ENCODE results near the gene KCTD15. TPM values are rescaled to one million over a fixed set of nuclear protein-coding genes. Genes with fewer than 3 reads are reported as not detected.
A peak's percentile ranks its signal among the peaks of the same experiment; 100 is the strongest.

The KCTD15 gene
- total RNA-seq, 2 experiments from 2014 or later: 0.67 to 1.7 TPM

DNA sequence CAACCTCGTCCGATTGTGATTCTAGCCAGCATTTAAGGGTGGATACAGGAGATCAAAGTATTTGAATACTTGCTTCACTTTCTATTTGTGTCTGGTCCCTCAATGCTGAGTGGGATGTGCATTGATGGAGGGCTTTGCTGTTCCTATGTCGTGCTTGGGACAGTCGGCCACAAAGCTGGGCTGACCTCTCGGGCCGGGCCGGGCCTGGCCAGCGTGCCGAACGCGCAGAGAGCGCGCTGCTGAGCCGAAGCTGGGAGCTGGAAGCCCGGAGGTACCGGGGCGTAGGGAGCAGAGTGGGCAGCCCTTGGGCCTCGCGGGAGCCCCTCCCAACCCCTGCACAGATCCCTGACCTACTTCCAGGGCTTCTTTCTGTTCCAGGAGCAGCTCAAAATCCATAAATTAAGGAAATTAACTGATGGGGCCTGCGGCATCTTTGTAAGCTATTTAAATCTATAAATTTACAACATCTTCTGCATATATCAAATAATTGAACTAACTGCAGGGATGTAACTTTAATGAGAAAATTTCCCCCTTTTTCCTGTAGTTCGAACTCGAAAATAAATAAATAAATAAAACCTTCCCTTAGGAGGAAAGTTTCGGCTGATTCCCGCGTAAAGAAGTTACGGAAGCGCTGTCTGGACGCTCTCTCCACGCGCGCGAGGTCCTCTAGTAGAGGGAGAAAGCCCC lies 1.8 kb upstream of the KCTD15 start:
- H3K27ac Mint-ChIP-seq: no peak overlapping the region
- no peaks in the 10 kb centered on the region for H3K36me3 Mint-ChIP-seq
- peaks cover 46% of the 10 kb centered on the region for H3K27me3 Mint-ChIP-seq
- peaks cover 3% of the 10 kb centered on the region for H3K4me1 Mint-ChIP-seq
- H3K9me3 Mint-ChIP-seq (ENCODE audit: low read depth): no peaks in the 10 kb centered on the region
- no peak for DNase-seq
- H3K4me3 Mint-ChIP-seq: peak overlapping the region; percentile 48
- CTCF ChIA-PET: interaction anchor here (0.7 to 1.4 kb wide), 10 partner anchors 8 to 347 kb away, joined by 3 to 9 read pairs (median 4); no protein-coding TSS in a partner anchor
- ATAC-seq: no peak

DNA sequence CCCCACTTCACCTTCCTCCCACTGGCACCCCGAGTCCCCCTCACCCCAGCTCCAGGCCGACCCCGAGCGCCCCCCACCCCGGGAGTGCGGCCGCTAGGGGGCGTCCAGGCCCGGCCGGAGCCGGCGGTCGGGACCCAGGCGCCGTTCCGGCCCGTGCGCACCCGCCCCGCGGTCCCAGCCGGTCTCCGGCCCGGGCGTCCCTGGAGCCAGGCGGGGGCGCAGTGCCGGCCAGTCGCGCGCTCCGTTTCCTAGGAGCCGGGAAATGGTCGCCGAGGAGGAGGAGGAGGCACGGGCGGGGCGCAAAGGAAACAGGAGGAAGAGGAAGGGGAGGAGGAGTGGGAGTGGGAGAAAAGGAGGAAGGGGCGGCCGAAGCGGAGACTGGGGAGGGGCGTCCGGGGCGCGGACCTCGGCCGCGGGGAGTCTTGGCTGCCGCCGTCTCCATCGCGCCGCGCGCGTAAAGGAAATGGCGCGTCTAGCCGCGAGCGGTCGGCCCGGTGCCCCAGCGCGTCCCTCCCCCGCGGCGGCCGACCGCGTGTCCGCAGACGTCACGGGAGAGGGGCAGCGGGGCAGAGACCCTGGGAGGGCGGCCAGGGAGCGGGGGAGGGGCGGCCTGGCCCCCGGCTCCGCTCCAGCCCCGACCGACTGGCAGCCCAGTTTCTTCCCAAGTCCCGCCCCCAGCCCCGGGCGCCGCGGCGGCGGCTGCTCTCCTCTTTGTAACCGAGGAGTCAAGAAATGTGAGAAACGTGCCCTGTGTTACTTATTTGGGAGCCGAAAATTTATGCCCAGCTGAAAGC lies 1.1 kb upstream of the KCTD15 start:
- H3K4me1 Mint-ChIP-seq: peaks cover 3% of the 10 kb centered on the region
- H3K9me3 Mint-ChIP-seq (ENCODE audit: low read depth): no peaks in the 10 kb centered on the region
- peak overlapping the region; percentile 48 for H3K4me3 Mint-ChIP-seq
- peaks cover 45% of the 10 kb centered on the region for H3K27me3 Mint-ChIP-seq
- CTCF ChIA-PET: interaction anchor here (0.7 to 1.4 kb wide), 11 partner anchors 8 to 346 kb away, joined by 3 to 9 read pairs (median 3); no protein-coding TSS in a partner anchor
- ATAC-seq (peak; percentile 63), DNase-seq (no peak)
- no peak overlapping the region for H3K27ac Mint-ChIP-seq
- no peaks in the 10 kb centered on the region for H3K36me3 Mint-ChIP-seq

DNA sequence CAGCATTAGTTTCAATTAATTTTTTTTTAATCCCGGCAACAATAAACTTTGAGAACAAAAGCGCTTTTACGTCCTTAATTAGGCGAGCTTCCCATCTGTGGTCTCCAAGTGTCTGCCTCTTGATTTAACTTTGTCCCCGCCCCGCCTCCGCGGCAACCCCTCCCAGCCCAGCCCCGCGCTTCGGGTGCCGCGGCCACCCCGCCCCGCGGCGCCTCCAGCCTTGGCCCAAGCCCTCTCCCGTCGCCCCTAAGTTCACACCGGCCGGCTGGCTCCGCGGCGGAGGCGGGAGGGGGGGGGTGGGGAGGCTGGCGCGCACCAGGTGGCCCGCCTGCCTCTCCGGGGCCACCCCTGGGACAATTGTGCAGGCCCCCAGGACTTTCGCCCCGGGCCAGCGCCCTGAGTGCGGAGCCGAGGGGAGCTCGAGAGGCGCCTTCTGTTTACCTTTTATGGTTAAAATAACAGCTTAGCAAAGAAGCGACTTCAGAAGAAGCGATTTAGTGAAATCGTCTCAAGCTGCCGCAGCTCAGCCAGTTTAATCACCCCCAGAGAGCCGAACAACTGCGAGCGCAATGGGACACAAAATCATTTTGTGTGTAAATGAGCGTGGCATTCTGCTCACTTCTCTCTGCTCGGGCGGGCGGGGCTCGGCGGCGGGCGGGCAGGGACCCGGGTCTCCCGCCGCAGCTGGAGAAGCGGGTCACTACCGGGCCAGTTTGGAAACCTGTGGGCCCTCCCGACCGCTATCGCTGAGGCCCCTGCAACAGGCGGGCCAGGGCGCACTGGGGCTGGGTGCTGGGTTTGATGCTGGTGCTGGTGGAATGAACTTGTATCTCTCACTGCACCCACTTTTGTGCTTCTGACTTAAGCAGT lies 1.4 kb downstream of the KCTD15 start:
- CTCF ChIA-PET: interaction anchor here (0.8 to 3.7 kb wide), 4 partner anchors 20 to 299 kb away, joined by 3 to 10 read pairs (median 3); no protein-coding TSS in a partner anchor
- Mint-ChIP-seq H3K9me3 (ENCODE audit: low read depth) (no peaks in the 10 kb centered on the region), H3K4me3 (peak overlapping the region; percentile 49), H3K27me3 (peaks cover 36% of the 10 kb centered on the region), H3K27ac (no peak overlapping the region), H3K4me1 (peaks cover 3% of the 10 kb centered on the region), H3K36me3 (no peaks in the 10 kb centered on the region)
- ATAC-seq (no peak), DNase-seq (no peak)

DNA sequence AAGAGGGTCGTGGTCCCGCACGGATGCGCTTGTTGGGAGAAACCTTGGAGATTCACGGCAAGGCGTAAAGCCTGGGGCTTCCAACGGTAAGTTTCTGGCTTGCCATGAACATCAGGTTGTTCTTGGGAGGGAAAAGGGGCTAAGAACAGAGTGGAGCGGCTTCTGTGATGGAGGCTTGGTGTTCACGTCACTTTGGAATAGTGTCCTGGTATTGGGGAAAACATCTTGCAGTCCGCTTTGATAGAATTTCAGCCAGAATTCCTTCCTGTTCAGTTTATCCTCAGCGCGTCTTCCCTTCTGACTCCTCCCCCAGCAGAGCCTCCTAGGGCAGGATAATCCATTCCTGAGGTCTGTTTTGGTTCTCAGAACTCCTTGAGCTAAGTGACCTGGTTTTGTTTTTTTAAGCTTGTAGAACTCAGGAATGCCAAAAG lies 2.0 kb downstream of the KCTD15 start:
- CTCF ChIA-PET: interaction anchor here (0.9 to 3.7 kb wide), 2 partner anchors 21 kb away, joined by 3 to 10 read pairs; no protein-coding TSS in a partner anchor
- H3K4me3 Mint-ChIP-seq: no peak overlapping the region

DNA sequence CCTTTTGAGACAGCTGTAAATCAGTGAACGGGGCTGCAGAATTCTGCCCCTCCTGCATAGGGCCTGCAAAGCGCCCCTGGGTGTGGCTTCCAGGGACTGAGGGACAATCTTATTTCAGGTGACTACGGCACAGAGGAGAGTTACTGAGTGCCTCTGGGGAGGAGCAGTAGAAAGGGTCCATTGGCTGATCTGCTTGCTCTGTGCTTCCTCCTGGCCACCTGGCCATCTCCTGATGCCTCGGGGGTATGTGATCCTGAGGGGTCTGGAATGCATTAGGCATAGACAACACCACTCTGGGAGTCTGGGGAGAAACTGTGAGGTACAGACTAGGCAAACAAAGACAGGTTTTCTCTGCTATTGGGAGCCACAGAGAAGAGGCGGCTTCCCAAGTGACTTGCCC lies 2.8 kb downstream of the KCTD15 start:
- DNase-seq: no peak
- H3K27ac Mint-ChIP-seq: no peak overlapping the region
- no peaks in the 10 kb centered on the region for H3K9me3 Mint-ChIP-seq (ENCODE audit: low read depth)
- H3K27me3 Mint-ChIP-seq: peaks cover 26% of the 10 kb centered on the region
- no peak for ATAC-seq
- CTCF ChIA-PET: interaction anchor here (0.5 to 3.7 kb wide), 2 partner anchors 21 to 297 kb away, joined by 3 to 10 read pairs; no protein-coding TSS in a partner anchor
- H3K4me1 Mint-ChIP-seq: peaks cover 3% of the 10 kb centered on the region
- no peak overlapping the region for H3K4me3 Mint-ChIP-seq
- H3K36me3 Mint-ChIP-seq: no peaks in the 10 kb centered on the region

More for the DNA sequence above, 2.0 kb downstream of the KCTD15 start:
- H3K27me3 Mint-ChIP-seq: peaks cover 31% of the 10 kb centered on the region
- ATAC-seq (no peak), DNase-seq (no peak)
- H3K4me1 Mint-ChIP-seq: peaks cover 3% of the 10 kb centered on the region
- no peak overlapping the region for H3K27ac Mint-ChIP-seq
- no peaks in the 10 kb centered on the region for H3K9me3 Mint-ChIP-seq (ENCODE audit: low read depth)
- H3K36me3 Mint-ChIP-seq: no peaks in the 10 kb centered on the region

DNA sequence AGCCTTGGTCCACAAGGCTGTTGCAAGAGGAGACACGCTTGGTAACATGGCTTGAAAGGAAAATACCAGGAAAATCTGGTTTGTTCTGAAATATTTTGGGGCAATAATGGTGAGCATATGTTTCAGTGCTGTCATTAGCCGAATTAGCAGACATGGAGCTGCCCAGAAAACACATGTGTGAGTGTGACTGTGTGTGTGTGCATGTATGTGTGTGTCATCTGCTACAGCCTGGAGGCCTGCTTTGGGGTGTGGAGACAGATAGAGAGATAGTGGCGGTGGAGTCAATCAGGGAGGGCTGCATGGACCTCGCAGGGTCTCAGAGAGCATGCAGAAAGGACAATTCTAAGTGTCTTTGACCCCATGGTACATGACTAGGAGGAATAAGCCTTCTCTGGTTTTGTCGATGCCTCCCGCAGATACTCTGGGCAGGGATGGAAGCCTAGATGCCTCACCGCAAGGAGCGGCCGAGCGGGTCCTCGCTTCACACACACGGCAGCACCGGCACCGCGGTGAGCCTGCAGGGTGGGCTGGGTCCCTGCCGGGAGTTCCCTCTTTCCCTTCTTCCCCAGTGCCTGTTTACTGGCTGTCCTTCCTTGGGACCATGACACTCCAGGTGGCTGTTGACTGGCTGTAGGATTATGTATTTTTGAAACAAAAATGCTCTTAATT lies 3.5 kb downstream of the KCTD15 start:
- CTCF ChIA-PET: interaction anchor here (3.7 kb wide), 1 partner anchor 22 kb away, joined by 10 read pairs; no protein-coding TSS in a partner anchor
- Mint-ChIP-seq H3K27me3 (peaks cover 19% of the 10 kb centered on the region), H3K9me3 (ENCODE audit: low read depth) (no peaks in the 10 kb centered on the region), H3K27ac (no peak overlapping the region), H3K4me3 (no peak overlapping the region), H3K4me1 (peaks cover 3% of the 10 kb centered on the region), H3K36me3 (no peaks in the 10 kb centered on the region)
- no peak for ATAC-seq
- no peak for DNase-seq

DNA sequence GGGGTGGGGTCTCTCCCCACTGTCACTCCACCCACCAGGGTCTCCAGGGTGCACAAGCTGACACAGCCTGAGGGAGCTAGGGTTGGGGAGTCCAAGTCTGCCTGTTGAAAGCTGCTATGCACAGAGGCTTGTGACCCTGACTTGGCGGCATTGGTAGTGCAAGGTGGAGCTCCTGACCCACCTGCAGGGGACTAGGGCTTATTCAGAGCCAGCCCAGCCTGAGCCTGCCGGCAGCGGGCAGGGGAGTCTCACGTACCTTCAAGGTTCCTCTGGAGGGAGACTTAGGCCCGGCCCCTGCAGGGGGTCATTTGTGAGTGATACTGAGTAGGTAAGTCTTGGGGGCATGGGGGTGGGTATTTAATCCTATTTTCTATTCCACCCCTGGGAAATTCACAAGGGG lies 4.7 kb downstream of the KCTD15 start:
- H3K36me3 Mint-ChIP-seq: no peaks in the 10 kb centered on the region
- ATAC-seq: no peak
- H3K9me3 Mint-ChIP-seq (ENCODE audit: low read depth): no peaks in the 10 kb centered on the region
- peaks cover 19% of the 10 kb centered on the region for H3K27me3 Mint-ChIP-seq
- no peak overlapping the region for H3K27ac Mint-ChIP-seq
- CTCF ChIA-PET: interaction anchor here (0.9 kb wide), 1 partner anchor 24 kb away, joined by 3 read pairs; no protein-coding TSS in a partner anchor
- H3K4me1 Mint-ChIP-seq: peaks cover 6% of the 10 kb centered on the region
- DNase-seq: no peak
- H3K4me3 Mint-ChIP-seq: no peak overlapping the region

DNA sequence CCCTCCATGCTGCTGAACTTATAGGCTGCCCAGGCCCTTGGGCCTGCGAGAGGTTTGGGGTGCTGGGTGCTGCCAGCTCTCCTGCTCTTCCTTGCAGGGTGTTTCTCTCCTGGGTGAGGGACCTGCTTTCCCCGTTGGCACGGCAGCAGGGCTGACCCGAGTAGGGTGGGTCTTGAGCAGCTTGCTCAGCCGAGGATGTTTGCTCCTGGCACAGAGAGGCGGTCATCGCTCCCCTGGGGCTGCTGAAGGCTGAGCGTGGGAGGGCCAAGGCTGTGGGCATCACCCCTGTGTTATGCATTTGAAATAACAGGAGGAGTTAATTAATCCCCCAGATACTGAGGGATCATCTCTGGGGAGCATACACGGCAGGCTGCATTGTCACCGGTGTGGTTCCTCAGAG lies 5.3 kb downstream of the KCTD15 start:
- CTCF ChIA-PET: interaction anchor here (0.9 kb wide), 1 partner anchor 24 kb away, joined by 3 read pairs; no protein-coding TSS in a partner anchor
- H3K36me3 Mint-ChIP-seq: no peaks in the 10 kb centered on the region
- no peak for DNase-seq
- peaks cover 19% of the 10 kb centered on the region for H3K27me3 Mint-ChIP-seq
- H3K4me3 Mint-ChIP-seq: no peak overlapping the region
- no peak for ATAC-seq
- H3K9me3 Mint-ChIP-seq (ENCODE audit: low read depth): no peaks in the 10 kb centered on the region
- no peak overlapping the region for H3K27ac Mint-ChIP-seq
- peaks cover 7% of the 10 kb centered on the region for H3K4me1 Mint-ChIP-seq

DNA sequence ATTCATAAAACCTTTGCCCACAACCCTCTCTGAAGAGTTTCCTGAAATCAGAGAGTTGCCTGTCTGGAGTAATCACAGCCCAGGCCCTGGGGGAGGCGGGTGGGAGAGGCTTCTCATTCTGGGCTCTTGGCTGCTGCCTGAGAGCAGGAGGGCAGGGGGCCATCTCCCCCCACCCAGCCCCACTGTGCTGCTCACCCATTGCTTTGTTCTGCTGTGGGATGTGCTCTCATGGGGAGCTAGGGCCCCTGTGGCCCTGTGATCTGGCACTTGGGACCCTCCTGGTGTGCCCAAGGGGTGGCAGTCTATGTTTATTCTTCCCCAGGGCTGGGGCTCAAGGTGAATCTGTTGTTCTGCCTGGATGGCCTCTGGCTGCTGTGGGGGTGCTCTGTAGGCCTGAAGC lies 6.1 kb downstream of the KCTD15 start:
- CTCF ChIA-PET: interaction anchor here (1.7 kb wide), 1 partner anchor 25 kb away, joined by 5 read pairs; no protein-coding TSS in a partner anchor
- Mint-ChIP-seq H3K9me3 (ENCODE audit: low read depth) (no peaks in the 10 kb centered on the region), H3K27ac (no peak overlapping the region), H3K4me3 (no peak overlapping the region), H3K36me3 (no peaks in the 10 kb centered on the region), H3K27me3 (peaks cover 13% of the 10 kb centered on the region), H3K4me1 (peaks cover 5% of the 10 kb centered on the region)
- DNase-seq (no peak), ATAC-seq (no peak)

DNA sequence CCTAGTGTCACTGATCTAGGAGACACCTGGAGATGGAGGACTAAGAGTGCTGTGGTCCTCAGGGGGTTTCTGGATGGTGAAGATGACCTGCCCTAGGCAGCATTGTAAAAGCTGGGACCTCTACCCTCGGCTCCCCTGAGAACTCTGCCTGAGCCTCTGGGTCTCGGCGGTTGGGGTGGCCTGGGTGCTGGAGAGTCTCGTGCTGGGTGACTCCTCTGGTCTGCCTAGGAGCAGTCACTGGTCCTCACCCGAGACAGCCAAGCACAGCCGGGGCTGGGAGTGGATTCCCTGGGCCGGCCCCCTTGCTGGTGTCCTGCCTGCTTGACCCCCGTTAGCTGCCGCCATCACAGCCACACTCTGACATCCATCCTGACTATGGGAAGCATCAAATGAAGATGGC lies 6.7 kb downstream of the KCTD15 start:
- no peak overlapping the region for H3K4me3 Mint-ChIP-seq
- CTCF ChIA-PET: interaction anchor here (1.7 kb wide), 2 partner anchors 8 to 25 kb away, joined by 5 to 7 read pairs; no protein-coding TSS in a partner anchor

DNA sequence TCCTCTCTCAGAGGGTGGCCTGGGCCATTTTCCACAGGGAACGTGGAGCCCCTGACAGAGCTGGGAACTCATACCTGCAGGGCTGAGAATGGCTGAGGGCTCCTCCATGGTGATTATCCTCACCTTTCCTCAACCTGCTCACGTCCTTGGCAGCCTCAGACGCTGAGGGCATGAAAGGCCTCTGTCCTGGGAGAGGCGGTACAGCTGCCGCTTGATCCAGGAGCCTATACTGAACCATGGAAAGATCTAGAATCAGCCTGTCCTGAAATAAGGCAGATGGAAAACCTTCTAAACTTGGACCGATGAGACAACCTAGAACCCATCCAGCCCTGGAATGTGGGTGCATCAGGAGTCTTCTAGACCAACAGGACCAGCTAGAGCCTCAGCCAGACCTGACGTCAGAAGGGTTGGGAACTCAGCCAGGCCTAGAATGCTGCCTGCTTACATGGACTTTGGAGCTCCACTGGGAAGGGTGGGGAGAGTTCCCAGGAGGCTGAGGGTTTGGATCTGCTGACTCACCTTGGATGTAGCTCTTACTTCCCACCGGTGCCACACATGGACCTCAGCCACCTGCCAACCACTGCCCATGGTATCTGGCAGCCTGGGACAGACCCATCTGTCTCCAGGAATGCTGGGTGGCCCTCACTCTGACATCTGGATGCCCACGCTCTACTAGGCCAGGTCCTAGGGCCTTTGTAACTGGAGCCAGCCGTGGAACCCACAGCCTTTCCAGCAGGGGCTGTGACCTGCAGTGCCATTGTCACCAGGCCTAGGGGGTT lies 7.5 kb downstream of the KCTD15 start:
- Mint-ChIP-seq H3K27me3 (peaks cover 4% of the 10 kb centered on the region), H3K4me3 (no peak overlapping the region), H3K4me1 (peaks cover 5% of the 10 kb centered on the region), H3K27ac (no peak overlapping the region), H3K9me3 (ENCODE audit: low read depth) (no peaks in the 10 kb centered on the region), H3K36me3 (no peaks in the 10 kb centered on the region)
- DNase-seq: no peak
- no peak for ATAC-seq
- CTCF ChIA-PET: interaction anchor here (1.7 kb wide), 2 partner anchors 9 to 26 kb away, joined by 5 to 7 read pairs; no protein-coding TSS in a partner anchor

More for the DNA sequence above, 6.7 kb downstream of the KCTD15 start:
- Mint-ChIP-seq H3K9me3 (ENCODE audit: low read depth) (no peaks in the 10 kb centered on the region), H3K27ac (no peak overlapping the region), H3K36me3 (no peaks in the 10 kb centered on the region), H3K27me3 (peaks cover 12% of the 10 kb centered on the region), H3K4me1 (peaks cover 5% of the 10 kb centered on the region)
- no peak for DNase-seq
- no peak for ATAC-seq

All from activated CD8-positive, alpha-beta memory T cell treated with anti-CD3 and anti-CD28 coated beads, Interleukin-2, amount 10 ng/mL, durations not matched to agents 7 days and 5 days (primary cell).